Hippocampal formation (tissue), 2 donors: Measurements from ENCODE around the gene ATP6V0B.
A peak's percentile ranks its signal among the peaks of the same experiment; 100 is the strongest.

Experiments
- DNase-seq, 2 donors: peaks; one replicate each; lab custom pipeline; 2025; lab: John Stamatoyannopoulos, UW

Gene ATP6V0B

DNA sequence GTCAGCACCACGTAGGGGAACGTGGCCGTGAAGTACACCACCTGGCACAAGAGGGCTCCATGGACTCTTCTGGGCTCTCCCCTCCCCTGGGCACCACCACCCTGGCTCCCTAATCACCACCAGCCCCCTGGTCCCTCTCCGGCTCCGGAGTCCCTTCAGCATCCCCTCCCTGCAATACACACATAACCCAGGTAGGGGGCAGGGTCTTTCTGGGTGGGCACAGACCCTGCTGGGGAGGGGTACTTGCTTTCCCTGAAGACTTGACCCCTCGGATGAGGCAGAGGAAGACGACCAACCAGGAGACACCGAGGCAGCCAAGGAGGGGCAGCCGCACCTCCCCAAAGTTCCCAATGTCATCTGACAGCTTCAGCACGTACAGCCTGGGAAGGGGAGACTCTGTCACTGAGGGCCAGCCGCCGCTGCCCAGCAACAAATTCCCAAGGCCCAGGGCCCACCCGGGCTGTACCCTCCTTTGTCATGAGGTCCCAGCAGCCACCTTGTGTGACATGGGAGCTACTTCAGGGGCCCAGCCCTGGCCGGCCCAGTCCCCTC lies 27.9 kb downstream of the ATP6V0B start:
- no peak for DNase-seq

DNA sequence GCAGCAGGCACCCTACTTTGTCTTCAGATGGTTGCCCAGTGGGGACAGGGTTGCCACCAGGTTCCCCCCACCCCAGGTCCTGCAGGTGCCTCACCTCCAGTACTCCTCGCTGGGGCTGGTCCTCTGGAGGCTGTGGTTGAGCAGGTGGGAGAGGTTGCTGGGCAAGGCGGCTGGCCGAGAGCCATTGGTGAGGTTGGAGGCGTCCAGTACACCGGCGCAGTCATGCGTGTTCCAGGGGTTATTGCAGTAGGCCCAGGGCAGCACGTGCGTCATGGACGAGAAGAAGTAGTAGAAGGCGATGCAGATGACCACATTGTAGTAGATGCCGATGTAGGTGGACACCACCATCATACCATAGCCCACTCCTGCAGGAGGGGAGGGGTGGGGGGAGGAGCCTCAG lies 33.5 kb downstream of the ATP6V0B start:
- DNase-seq, result no peak

DNA sequence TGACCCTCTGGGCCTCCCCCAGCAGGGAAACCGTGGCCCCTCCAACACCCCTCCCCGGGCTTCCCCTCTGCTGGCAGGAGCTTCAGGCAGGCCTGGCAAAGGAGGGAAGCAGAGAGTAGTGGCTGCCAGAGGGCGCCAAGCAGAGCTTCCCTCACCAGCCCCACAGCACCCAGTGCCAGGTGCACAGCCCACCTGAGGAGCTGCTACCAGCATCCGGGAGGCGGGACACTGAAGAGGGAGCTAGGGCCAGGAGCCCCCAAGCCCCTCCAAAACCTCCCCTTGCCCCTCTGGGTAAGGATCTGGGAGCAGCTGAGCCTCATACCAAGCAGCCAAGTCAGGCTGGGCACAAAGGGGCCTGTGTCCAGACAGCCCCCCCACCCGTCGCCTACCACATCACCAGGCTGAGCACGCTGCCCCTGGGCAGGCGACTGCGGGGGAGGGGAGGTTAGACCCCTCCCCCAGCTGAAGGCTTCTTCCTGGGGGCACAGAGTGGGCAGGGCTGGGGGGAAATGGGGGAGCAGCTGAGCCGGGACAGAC lies 36.2 kb downstream of the ATP6V0B start:
- peak; percentile 73 to 86 for DNase-seq

- DNase-seq, result no peak
Observed at GRCh38 chr1:44012404-44012803, 37.6 kb downstream of the ATP6V0B start.

GRCh38 chr1:44012941-44013609 lies 38.3 kb downstream of the ATP6V0B start:
- peak; percentile 21 to 54 for DNase-seq

- DNase-seq, result peak in 1 of 2 donors; percentile 45
Observed at GRCh38 chr1:44013949-44014348, 39.2 kb downstream of the ATP6V0B start.

- DNase-seq, result no peak
Observed at GRCh38 chr1:44014365-44015104, 39.8 kb downstream of the ATP6V0B start.

DNA sequence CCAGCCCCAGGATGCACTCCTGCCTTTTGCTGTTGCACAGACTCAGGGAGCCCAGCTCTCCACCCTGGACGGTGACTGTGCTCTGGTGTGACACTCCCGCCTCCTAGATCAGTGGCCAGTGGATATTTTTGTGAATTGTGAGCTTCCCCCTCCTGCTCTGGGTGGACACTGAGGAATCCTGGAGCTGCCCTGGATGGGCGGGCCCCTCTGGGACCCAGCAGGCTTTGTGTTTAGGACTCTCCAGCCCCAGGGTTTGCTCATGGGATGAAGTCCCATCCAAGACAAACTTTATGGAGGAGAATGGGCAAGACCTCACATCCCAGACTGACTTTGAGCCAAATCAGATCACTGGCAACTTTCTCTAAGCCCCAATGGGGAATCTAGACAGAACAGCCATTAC lies 40.4 kb downstream of the ATP6V0B start:
- no peak for DNase-seq

DNA sequence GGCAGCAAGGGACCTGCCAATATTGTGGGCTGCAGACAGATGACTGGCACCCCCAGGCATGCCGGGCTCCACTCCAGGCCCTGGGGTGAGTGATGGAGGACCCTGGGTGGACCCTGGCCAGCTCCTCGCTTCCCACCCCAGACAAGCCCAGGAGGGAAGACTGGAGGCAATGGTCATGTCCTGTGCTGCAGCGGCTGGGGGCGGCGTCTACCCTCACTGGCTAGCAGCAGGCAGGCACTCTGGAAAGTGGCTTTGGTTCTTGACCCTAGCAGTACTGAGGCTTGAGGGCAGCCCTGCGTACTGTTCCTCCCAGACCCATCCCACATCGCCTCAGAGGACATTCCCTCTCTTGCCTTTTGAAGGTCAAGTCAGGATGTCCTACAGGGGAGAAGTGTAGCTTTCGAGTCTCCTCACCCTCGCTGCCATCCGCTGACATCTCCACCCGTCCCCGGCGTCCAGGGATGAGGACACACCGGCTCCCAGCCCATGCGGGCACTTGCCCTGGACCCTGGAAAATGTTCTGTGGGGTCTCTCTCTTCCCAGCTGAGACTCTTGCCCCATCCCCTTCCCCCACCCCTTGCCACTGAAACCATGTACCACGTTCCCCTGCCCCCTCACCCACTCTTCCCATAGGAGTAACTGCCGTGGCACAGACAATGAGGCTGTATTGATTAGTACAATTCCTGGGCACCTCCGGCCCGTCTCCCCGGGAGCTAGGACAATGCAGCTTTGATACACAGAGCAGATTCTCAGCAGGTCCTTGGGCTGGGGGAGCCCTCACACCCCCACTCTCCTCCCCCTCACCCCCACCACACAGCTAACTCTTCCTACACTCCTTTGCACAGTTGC lies 41.5 kb downstream of the ATP6V0B start:
- peak in 1 of 2 donors; percentile 67 for DNase-seq

GRCh38 chr1:44016890-44017400 lies 42.2 kb downstream of the ATP6V0B start:
- peak in 1 of 2 donors; percentile 60 for DNase-seq

GRCh38 chr1:44019466-44019948 lies 44.7 kb downstream of the ATP6V0B start:
- peak; percentile 42 to 72 for DNase-seq

DNA sequence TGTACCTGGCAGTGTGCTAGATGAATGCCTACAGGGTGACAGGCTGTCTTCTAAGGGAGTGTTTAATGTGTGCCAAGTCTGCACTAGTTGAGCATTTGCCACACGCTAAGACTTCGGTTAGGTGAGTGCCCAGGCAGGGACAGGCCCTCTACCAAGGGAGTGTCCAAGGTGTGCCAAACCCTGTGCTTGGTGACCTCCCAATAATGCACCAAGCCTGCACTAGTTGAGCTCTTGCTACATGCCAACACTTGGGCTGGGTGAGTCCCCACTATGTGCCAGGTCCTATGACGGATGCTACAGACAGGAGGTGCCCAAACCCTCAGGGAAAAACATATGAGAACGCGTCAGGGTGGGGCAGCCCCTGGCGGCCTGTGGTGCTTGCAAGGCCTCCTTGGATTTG lies 45.7 kb downstream of the ATP6V0B start:
- DNase-seq, result no peak

GRCh38 chr1:44021156-44021555 lies 46.4 kb downstream of the ATP6V0B start:
- no peak for DNase-seq

DNA sequence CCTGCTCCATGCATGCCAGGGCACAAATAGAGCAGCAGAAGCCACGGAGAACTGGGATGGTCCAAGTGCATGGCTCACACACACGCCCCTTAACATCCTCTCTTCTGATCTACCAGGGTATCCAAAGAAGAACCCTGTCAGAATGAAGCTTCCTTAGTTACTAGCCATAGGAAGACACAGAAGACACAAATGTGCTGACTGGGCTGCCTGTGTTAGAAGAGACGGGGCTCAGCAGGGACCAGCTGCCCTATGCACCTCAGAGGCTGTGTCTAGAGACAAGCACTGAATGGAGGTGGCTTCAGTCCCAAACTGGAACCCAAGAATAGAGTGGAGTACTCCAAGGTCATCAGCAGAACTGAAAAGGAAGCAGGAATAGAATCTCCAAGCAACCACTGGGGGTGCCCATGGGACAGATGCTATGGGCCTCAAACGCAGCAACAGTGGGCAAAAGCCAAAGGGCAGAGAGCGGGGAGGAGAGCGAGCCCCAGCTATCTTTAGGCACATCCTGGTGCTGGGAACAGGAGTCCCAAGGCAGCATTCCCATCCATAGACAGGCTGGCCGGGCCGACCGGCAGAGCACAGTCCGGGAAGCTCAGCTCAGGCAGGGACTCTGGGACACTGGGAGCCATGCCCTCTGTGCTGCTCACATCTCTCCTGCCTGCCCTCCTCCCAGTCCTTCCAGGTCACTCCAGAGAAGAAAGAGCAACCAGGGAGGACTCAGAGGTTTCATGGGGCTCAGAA lies 47.0 kb downstream of the ATP6V0B start:
- no peak for DNase-seq

- DNase-seq, result no peak
Observed at GRCh38 chr1:44024031-44024902, 49.5 kb downstream of the ATP6V0B start.

- no peak for DNase-seq
Observed at GRCh38 chr1:44024903-44025525, 50.3 kb downstream of the ATP6V0B start.

DNA sequence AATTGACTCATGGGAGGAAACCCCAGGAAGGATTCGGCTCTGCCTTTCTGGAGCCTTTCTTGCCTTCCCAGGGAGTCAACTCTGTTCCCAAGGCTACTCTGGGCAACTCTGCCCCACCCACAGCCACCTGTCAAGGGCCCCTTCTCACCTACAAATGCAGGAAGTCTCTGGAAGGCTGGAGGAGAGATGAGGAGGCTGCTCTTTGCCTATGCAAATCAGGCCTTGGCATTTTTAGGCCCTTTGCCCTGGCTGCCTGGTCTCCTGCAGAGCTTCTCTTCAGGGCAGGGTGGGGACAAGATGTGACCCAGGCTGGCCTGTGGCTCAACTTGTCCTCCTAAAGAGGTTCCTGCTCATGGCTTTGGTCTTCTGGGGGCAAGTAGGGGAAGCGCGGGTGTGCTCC lies 51.1 kb downstream of the ATP6V0B start:
- no peak for DNase-seq

- DNase-seq, result no peak
Observed at GRCh38 chr1:44027320-44027719, 52.6 kb downstream of the ATP6V0B start.
